Measurements from ENCODE around the gene DYNLRB1.

Gene DYNLRB1

GRCh38 chr20:34582221-34582620 lies 66.0 kb downstream of the DYNLRB1 start:
- H3K4me3 ChIP-seq (ENCODE audit: low read depth, low read length): no peak overlapping the region
- TF ChIP-seq CTCF (IDR thresholded peaks at IDR 0.05; ENCODE audit: low read depth, low read length): no peak

- no peak for TF ChIP-seq CTCF (IDR thresholded peaks at IDR 0.05; ENCODE audit: low read depth, low read length)
- H3K4me3 ChIP-seq (ENCODE audit: low read depth, low read length): no peak overlapping the region
Observed at GRCh38 chr20:34582911-34583310, 66.7 kb downstream of the DYNLRB1 start.

GRCh38 chr20:34583544-34583943 lies 67.3 kb downstream of the DYNLRB1 start:
- H3K4me3 ChIP-seq (ENCODE audit: low read depth, low read length): no peak overlapping the region
- TF ChIP-seq CTCF (IDR thresholded peaks at IDR 0.05; ENCODE audit: low read depth, low read length): no peak

GRCh38 chr20:34585019-34585418 lies 68.8 kb downstream of the DYNLRB1 start:
- no peak for TF ChIP-seq CTCF (IDR thresholded peaks at IDR 0.05; ENCODE audit: low read depth, low read length)
- no peak overlapping the region for H3K4me3 ChIP-seq (ENCODE audit: low read depth, low read length)

- no peak for TF ChIP-seq CTCF (IDR thresholded peaks at IDR 0.05; ENCODE audit: low read depth, low read length)
- no peak overlapping the region for H3K4me3 ChIP-seq (ENCODE audit: low read depth, low read length)
Observed at GRCh38 chr20:34586488-34587163, 70.4 kb downstream of the DYNLRB1 start.
